Measurements from ENCODE around the gene CRADD. TPM values are rescaled to one million over a fixed set of nuclear protein-coding genes. Genes with fewer than 3 reads are reported as not detected.
A peak's percentile ranks its signal among the peaks of the same experiment; 100 is the strongest.
"Not testable (repeated sequence)": the region's sequence is repeated elsewhere in the genome, so short reads cannot be mapped to it uniquely, and the experiment has no call there.

CRADD gene
- total and polyA plus RNA-seq, 2 donors, result 13.9 to 17.1 TPM

DNA sequence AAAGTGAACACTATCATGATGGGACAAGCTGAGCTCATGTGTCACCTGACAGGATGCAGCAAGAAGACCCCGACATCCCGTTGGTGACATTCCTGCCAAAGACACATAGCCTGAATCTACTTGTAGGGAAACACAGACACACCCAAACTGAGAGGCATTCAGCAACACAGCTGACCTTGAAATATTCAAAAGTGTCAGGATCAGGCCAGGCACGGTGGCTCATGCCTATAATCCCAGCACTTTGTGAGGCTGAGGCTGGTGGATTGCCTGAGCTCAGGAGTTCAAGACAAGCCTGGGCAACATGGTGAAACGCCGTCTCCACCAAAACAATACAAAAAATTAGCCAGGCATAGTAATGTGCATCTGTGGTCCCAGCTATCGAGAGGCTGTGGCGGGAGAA, 239.2 kb downstream of the CRADD start:
- H3K9me3 ChIP-seq (ENCODE audit: control insufficient read depth in 2 of 2, insufficient read depth in 1 of 2, low read length in 1 of 2), result no peaks in the 10 kb centered on the region
- 71% methylated on average over 7 of the region's 7 CpGs for WGBS
- DNase-seq (ENCODE audit: low read depth in 6 of 9, low spot score in 9 of 9), result no peak

DNA sequence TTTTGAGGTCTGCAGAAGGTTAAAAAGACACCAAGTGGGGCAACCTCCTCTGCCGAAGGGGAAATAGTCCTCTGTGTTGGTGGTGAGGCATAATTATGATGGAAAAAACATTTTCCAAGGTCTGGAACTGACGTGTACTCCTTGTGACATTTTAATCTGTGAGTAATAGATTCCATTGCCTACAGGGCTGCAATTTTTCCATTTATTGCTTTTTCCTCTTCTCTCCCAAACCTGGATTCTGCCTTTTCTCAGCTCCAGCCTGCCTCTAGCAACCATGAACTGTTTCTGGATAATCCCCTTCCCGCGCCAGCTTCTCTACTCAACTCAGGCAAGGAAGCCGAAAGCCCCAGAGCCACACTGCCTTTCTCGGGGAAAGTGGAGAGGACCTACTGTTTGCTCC, 241.1 kb downstream of the CRADD start:
- no peaks in the 10 kb centered on the region for H3K4me1 ChIP-seq (ENCODE audit: control insufficient read depth in 2 of 2, insufficient read depth in 2 of 2, low read length in 2 of 2)
- no peak overlapping the region for H3K4me3 ChIP-seq (ENCODE audit: low read length in 2 of 2)
- no peaks in the 10 kb centered on the region for H3K27me3 ChIP-seq (ENCODE audit: control insufficient read depth in 2 of 2, insufficient read depth in 1 of 2, low read length in 1 of 2)
- no peaks in the 10 kb centered on the region for H3K36me3 ChIP-seq (ENCODE audit: control insufficient read depth in 2 of 2, insufficient read depth in 2 of 2, low read length in 1 of 2)
- 91% methylated on average over 6 of the region's 6 CpGs for WGBS
- no peaks in the 10 kb centered on the region for H3K9me3 ChIP-seq (ENCODE audit: control insufficient read depth in 2 of 2, insufficient read depth in 1 of 2, low read length in 1 of 2)
- no peak overlapping the region for H3K27ac ChIP-seq (ENCODE audit: low read depth in 1 of 2, low read length in 1 of 2)
- no peak for DNase-seq (ENCODE audit: low read depth in 6 of 9, low spot score in 9 of 9)

More for the DNA sequence above, 239.2 kb downstream of the CRADD start:
- Histone ChIP-seq H3K4me1 (ENCODE audit: control insufficient read depth in 2 of 2, insufficient read depth in 2 of 2, low read length in 2 of 2) (no peaks in the 10 kb centered on the region), H3K27me3 (ENCODE audit: control insufficient read depth in 2 of 2, insufficient read depth in 1 of 2, low read length in 1 of 2) (no peaks in the 10 kb centered on the region), H3K36me3 (ENCODE audit: control insufficient read depth in 2 of 2, insufficient read depth in 2 of 2, low read length in 1 of 2) (no peaks in the 10 kb centered on the region), H3K4me3 (ENCODE audit: low read length in 2 of 2) (no peak overlapping the region), H3K27ac (ENCODE audit: low read depth in 1 of 2, low read length in 1 of 2) (no peak overlapping the region)

DNA sequence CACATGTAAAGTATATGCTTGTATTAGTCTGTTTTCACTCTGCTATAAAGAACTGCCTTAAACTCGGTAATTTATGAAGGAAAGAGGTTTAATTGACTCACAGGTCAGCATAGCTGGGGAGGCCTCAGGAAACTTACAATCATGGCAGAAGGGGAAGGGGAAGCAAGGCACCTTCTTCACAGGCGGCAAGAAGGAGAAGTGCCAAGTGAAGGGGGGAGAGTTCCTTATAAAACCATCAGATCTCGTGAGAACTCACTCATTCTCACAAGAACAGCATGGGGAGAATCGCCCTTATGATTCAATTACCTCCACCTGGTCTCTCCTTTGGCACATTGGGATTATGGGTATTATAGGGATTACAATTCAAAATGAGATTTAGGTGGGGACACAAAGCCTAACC, 241.7 kb downstream of the CRADD start:
- no peaks in the 10 kb centered on the region for H3K9me3 ChIP-seq (ENCODE audit: control insufficient read depth in 2 of 2, insufficient read depth in 1 of 2, low read length in 1 of 2)
- 98% methylated on average over 4 of the region's 4 CpGs for WGBS
- H3K4me3 ChIP-seq (ENCODE audit: low read length in 2 of 2), result no peak overlapping the region
- no peaks in the 10 kb centered on the region for H3K4me1 ChIP-seq (ENCODE audit: control insufficient read depth in 2 of 2, insufficient read depth in 2 of 2, low read length in 2 of 2)
- no peak overlapping the region for H3K27ac ChIP-seq (ENCODE audit: low read depth in 1 of 2, low read length in 1 of 2)
- no peak for DNase-seq (ENCODE audit: low read depth in 6 of 9, low spot score in 9 of 9)
- H3K36me3 ChIP-seq (ENCODE audit: control insufficient read depth in 2 of 2, insufficient read depth in 2 of 2, low read length in 1 of 2), result no peaks in the 10 kb centered on the region
- no peaks in the 10 kb centered on the region for H3K27me3 ChIP-seq (ENCODE audit: control insufficient read depth in 2 of 2, insufficient read depth in 1 of 2, low read length in 1 of 2)

DNA sequence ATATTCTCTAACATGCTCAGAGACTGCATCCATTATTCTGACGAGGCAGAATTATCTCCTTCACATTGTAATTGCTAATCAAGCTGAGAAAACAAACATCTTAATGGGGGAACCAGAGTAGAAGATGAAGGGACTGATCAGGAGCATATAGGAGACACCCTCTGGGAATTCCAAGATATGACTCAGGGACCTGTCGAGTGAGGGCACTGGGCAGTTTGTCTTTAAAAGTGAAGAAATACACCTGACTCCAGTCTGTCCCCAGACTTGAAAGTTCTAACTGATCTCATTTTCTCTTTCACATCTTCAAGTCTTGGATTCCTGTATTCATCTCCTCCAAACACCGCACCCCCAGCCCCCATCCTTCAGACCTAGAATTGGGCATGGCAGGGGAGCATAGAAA, 244.3 kb downstream of the CRADD start:
- Histone ChIP-seq H3K4me1 (ENCODE audit: control insufficient read depth in 2 of 2, insufficient read depth in 2 of 2, low read length in 2 of 2) (no peaks in the 10 kb centered on the region), H3K9me3 (ENCODE audit: control insufficient read depth in 2 of 2, insufficient read depth in 1 of 2, low read length in 1 of 2) (no peaks in the 10 kb centered on the region), H3K27me3 (ENCODE audit: control insufficient read depth in 2 of 2, insufficient read depth in 1 of 2, low read length in 1 of 2) (no peaks in the 10 kb centered on the region), H3K36me3 (ENCODE audit: control insufficient read depth in 2 of 2, insufficient read depth in 2 of 2, low read length in 1 of 2) (no peaks in the 10 kb centered on the region), H3K4me3 (ENCODE audit: low read length in 2 of 2) (no peak overlapping the region), H3K27ac (ENCODE audit: low read depth in 1 of 2, low read length in 1 of 2) (no peak overlapping the region)
- no peak for DNase-seq (ENCODE audit: low read depth in 6 of 9, low spot score in 9 of 9)
- WGBS, result 97% methylated on average over 3 of the region's 3 CpGs

DNA sequence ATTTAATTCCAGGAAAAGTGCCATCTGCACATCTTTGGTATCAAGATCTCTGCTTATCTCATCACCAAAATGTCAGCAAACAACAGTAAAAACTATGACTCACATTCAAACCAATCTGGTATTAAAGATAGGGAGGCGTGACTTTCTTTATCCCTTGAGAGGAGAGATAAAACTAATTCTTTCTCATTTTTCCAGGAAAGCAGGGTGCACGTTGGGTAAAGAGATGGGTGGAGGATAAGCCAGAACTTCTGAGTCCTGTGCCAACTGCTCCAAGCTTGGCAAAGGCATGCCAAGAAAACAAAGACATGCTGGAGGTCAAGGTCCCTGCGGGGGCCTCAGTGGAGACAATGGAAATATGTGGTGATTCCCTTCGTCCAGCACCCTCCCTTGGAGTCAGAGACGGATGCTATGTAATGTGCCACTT, 245.4 kb downstream of the CRADD start:
- Histone ChIP-seq H3K36me3 (ENCODE audit: control insufficient read depth in 2 of 2, insufficient read depth in 2 of 2, low read length in 1 of 2) (no peaks in the 10 kb centered on the region), H3K9me3 (ENCODE audit: control insufficient read depth in 2 of 2, insufficient read depth in 1 of 2, low read length in 1 of 2) (no peaks in the 10 kb centered on the region), H3K4me1 (ENCODE audit: control insufficient read depth in 2 of 2, insufficient read depth in 2 of 2, low read length in 2 of 2) (no peaks in the 10 kb centered on the region), H3K27me3 (ENCODE audit: control insufficient read depth in 2 of 2, insufficient read depth in 1 of 2, low read length in 1 of 2) (no peaks in the 10 kb centered on the region), H3K27ac (ENCODE audit: low read depth in 1 of 2, low read length in 1 of 2) (no peak overlapping the region), H3K4me3 (ENCODE audit: low read length in 2 of 2) (no peak overlapping the region)
- WGBS, result 96% methylated on average over 5 of the region's 5 CpGs
- DNase-seq (ENCODE audit: low read depth in 6 of 9, low spot score in 9 of 9), result no peak

GRCh38 chr12:93924367-93924766, 247.2 kb downstream of the CRADD start:
- no peak overlapping the region for H3K27ac ChIP-seq (ENCODE audit: low read depth in 1 of 2, low read length in 1 of 2)
- peak in 1 of 9 donors; percentile 31 for DNase-seq (ENCODE audit: low read depth in 6 of 9, low spot score in 9 of 9)
- no peaks in the 10 kb centered on the region for H3K4me1 ChIP-seq (ENCODE audit: control insufficient read depth in 2 of 2, insufficient read depth in 2 of 2, low read length in 2 of 2)
- no peak overlapping the region for H3K4me3 ChIP-seq (ENCODE audit: low read length in 2 of 2)
- H3K9me3 ChIP-seq (ENCODE audit: control insufficient read depth in 2 of 2, insufficient read depth in 1 of 2, low read length in 1 of 2), result no peaks in the 10 kb centered on the region
- no peaks in the 10 kb centered on the region for H3K27me3 ChIP-seq (ENCODE audit: control insufficient read depth in 2 of 2, insufficient read depth in 1 of 2, low read length in 1 of 2)
- H3K36me3 ChIP-seq (ENCODE audit: control insufficient read depth in 2 of 2, insufficient read depth in 2 of 2, low read length in 1 of 2), result no peaks in the 10 kb centered on the region

GRCh38 chr12:93925585-93926205, 248.5 kb downstream of the CRADD start:
- Histone ChIP-seq H3K27ac (ENCODE audit: low read depth in 1 of 2, low read length in 1 of 2) (no peak overlapping the region), H3K4me1 (ENCODE audit: control insufficient read depth in 2 of 2, insufficient read depth in 2 of 2, low read length in 2 of 2) (no peaks in the 10 kb centered on the region), H3K27me3 (ENCODE audit: control insufficient read depth in 2 of 2, insufficient read depth in 1 of 2, low read length in 1 of 2) (no peaks in the 10 kb centered on the region), H3K36me3 (ENCODE audit: control insufficient read depth in 2 of 2, insufficient read depth in 2 of 2, low read length in 1 of 2) (no peaks in the 10 kb centered on the region), H3K9me3 (ENCODE audit: control insufficient read depth in 2 of 2, insufficient read depth in 1 of 2, low read length in 1 of 2) (no peaks in the 10 kb centered on the region), H3K4me3 (ENCODE audit: low read length in 2 of 2) (no peak overlapping the region)
- DNase-seq (ENCODE audit: low read depth in 6 of 9, low spot score in 9 of 9), result no peak
- 57% methylated on average over 3 of the region's 3 CpGs for WGBS

DNA sequence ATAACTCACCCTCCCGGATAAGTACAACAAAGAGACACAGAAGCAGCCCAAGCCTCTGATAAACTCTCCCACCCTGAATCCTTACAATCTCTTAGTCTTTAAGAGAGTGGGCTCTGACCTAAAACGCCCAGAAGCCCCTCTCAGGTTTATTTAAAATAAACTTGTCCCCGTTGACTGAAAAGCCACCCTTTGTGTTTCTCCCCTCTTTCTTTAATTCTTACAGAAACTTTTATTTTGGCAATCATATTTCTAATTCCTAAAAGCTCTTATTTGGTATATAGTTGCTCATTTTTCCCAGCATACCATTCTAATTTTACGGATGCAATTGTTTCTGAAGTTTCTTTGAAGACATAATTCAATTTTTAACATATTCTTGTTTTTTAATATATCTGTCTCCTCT, 249.1 kb downstream of the CRADD start:
- WGBS, result 97% methylated on average over 4 of the region's 4 CpGs
- no peaks in the 10 kb centered on the region for H3K9me3 ChIP-seq (ENCODE audit: control insufficient read depth in 2 of 2, insufficient read depth in 1 of 2, low read length in 1 of 2)
- no peaks in the 10 kb centered on the region for H3K4me1 ChIP-seq (ENCODE audit: control insufficient read depth in 2 of 2, insufficient read depth in 2 of 2, low read length in 2 of 2)
- H3K36me3 ChIP-seq (ENCODE audit: control insufficient read depth in 2 of 2, insufficient read depth in 2 of 2, low read length in 1 of 2), result no peaks in the 10 kb centered on the region
- no peaks in the 10 kb centered on the region for H3K27me3 ChIP-seq (ENCODE audit: control insufficient read depth in 2 of 2, insufficient read depth in 1 of 2, low read length in 1 of 2)
- no peak overlapping the region for H3K4me3 ChIP-seq (ENCODE audit: low read length in 2 of 2)
- H3K27ac ChIP-seq (ENCODE audit: low read depth in 1 of 2, low read length in 1 of 2), result no peak overlapping the region
- DNase-seq (ENCODE audit: low read depth in 6 of 9, low spot score in 9 of 9), result no peak

GRCh38 chr12:93929081-93929480, 251.9 kb downstream of the CRADD start:
- not testable (repeated sequence) for H3K9me3 ChIP-seq (ENCODE audit: control insufficient read depth in 2 of 2, insufficient read depth in 1 of 2, low read length in 1 of 2); H3K4me3 ChIP-seq (ENCODE audit: low read length in 2 of 2); H3K27me3 ChIP-seq (ENCODE audit: control insufficient read depth in 2 of 2, insufficient read depth in 1 of 2, low read length in 1 of 2); H3K4me1 ChIP-seq (ENCODE audit: control insufficient read depth in 2 of 2, insufficient read depth in 2 of 2, low read length in 2 of 2); H3K36me3 ChIP-seq (ENCODE audit: control insufficient read depth in 2 of 2, insufficient read depth in 2 of 2, low read length in 1 of 2); H3K27ac ChIP-seq (ENCODE audit: low read depth in 1 of 2, low read length in 1 of 2); DNase-seq (ENCODE audit: low read depth in 6 of 9, low spot score in 9 of 9)
- 98% methylated on average over 4 of the region's 4 CpGs for WGBS

DNA sequence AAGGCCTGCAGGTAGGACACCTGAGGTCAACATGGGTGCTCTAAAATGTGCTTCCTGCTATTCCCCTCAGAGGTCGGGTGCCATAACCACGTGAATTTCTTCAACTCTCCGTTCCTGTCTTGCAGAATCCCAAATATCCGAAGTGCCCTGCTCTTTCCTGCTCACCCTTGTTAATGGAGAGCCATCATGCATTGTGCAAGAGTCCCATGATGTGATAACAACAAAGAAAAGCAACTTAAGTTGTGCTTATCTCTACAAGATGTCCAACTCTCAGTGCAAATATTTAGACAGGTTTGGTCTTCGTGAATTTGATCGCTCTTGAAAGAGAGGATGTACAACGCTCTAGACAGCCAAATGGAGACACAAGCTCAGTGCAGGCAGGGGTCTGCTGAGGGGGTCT, 260.6 kb downstream of the CRADD start:
- H3K27ac ChIP-seq (ENCODE audit: low read depth in 1 of 2, low read length in 1 of 2), result no peak overlapping the region
- 91% methylated on average over 7 of the region's 7 CpGs for WGBS
- H3K36me3 ChIP-seq (ENCODE audit: control insufficient read depth in 2 of 2, insufficient read depth in 2 of 2, low read length in 1 of 2), result no peaks in the 10 kb centered on the region
- H3K27me3 ChIP-seq (ENCODE audit: control insufficient read depth in 2 of 2, insufficient read depth in 1 of 2, low read length in 1 of 2), result no peaks in the 10 kb centered on the region
- peaks cover 0 to 4% of the 10 kb centered on the region in 2 donors for H3K9me3 ChIP-seq (ENCODE audit: control insufficient read depth in 2 of 2, insufficient read depth in 1 of 2, low read length in 1 of 2)
- no peaks in the 10 kb centered on the region for H3K4me1 ChIP-seq (ENCODE audit: control insufficient read depth in 2 of 2, insufficient read depth in 2 of 2, low read length in 2 of 2)
- no peak for DNase-seq (ENCODE audit: low read depth in 6 of 9, low spot score in 9 of 9)
- no peak overlapping the region for H3K4me3 ChIP-seq (ENCODE audit: low read length in 2 of 2)

Data from thymus (tissue), 11 donors.